Measurements from ENCODE around the gene ST3GAL3. TPM values are rescaled to one million over a fixed set of nuclear protein-coding genes. Genes with fewer than 3 reads are reported as not detected.

Gene ST3GAL3
- total RNA-seq, 2 experiments from 2014 or later = 10.6 to 12.1 TPM

- ChIA-PET POLR2A (no interaction called here), CTCF (no interaction called here)
These were observed 176.0 kb downstream of the ST3GAL3 start for GRCh38 chr1:43883321-43883720.

DNA sequence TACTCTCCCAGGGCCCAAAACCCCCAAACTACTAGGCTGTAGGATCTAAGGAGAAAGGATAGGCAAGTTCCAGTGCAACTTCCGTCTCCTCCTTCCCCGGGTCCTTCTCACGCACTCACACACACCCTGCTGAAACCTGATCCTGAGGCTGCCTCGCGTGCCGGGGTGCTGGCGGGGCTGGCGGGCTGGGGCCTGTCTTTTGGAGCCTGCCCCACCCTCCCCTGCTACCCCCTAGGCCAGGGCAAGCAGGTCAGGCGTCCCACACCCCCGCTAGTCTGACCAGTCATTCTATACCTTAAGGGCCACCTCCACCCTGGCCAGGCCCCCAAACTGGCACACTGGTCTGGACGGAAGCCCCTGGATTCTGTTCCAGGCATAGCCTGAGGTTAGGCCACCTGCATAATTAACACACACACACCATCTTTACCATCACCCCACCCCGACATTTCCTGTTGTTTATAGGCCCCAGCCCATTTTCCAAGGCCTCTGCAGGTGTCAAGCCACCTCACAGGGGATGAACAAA, 178.0 kb downstream of the ST3GAL3 start:
- POLR2A ChIA-PET = no interaction called here
- CTCF ChIA-PET = no interaction called here

GRCh38 chr1:43887748-43888147, 180.4 kb downstream of the ST3GAL3 start:
- POLR2A ChIA-PET = no interaction called here
- CTCF ChIA-PET = no interaction called here

- CTCF ChIA-PET = no interaction called here
- POLR2A ChIA-PET = no interaction called here
These were observed 183.5 kb downstream of the ST3GAL3 start for GRCh38 chr1:43890815-43891214.

DNA sequence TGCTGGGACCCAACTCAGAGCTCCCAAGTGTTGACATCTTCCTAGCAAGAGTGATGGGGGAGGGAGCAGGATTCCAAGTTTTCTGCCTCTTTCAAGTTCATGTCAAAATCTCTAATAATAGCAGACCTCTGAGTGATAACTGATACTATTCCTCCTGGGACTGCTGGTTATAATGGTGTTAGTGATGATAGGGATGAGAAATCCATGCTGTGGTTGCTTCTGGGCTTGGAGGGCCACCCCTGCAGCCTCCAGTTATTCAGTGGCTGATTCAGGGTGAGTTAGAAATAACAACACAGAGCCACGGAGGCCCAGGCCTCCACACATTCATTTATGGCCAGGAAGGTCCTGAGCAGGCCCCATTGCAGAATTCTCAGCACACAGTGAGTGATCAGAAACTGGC, 185.7 kb downstream of the ST3GAL3 start:
- CTCF ChIA-PET = no interaction called here
- POLR2A ChIA-PET = no interaction called here

DNA sequence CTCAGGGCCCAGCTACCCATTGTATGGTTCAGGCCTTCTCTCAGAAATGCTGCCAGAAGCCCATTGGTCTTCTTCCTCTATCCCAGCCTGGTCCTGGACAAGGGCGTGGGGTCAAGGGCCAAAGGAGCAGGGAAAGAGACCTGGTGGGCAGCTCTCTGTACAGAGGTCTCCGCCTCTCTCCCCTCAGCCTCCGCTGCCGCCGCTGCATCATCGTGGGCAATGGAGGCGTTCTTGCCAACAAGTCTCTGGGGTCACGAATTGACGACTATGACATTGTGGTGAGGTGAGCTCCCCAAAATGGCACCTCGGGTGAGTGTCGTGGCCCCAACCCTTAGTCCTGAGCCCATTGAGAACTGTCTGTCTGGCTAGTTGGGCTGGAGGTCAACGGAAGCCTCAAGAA, 191.6 kb downstream of the ST3GAL3 start:
- ChIA-PET CTCF (no interaction called here), POLR2A (no interaction called here)

- ChIA-PET POLR2A (no interaction called here), CTCF (no interaction called here)
These were observed 193.1 kb downstream of the ST3GAL3 start for GRCh38 chr1:43900386-43900785.

DNA sequence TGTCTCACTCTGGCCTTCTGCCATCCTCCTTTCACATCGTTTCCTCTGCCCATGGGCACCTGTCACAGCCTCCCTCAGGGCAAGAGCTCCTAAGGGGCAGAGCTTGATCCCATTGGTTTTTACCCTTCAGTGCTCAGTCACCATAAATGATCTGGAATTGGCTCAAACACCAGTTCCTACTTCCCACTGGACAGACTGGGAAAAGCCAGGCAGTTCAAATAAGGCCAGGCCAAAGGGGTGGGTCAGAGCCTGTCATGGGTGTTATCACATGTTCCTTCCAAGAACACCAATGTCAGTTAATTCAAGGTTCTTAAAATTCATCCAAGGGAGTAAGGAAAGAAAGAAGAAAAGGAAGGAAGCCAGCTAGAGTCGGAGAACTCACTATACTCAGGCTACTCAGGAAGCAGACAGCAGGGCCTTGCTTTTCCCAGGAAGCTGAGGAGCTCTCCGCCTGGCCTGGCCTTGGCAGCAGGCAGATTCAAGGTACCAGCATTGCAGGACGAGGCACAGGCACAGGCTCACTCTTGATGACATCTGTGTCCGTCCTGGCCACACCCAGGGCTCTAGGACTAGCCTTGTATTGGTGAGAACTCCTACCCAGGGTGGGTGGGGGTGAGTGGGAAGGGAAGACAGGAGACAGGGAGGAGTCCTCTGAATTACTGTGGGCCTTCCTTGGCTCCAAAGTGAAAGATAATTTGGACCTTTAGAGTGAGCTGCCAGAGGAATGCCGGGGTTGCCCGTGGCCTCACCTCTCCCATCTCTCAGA, 194.0 kb downstream of the ST3GAL3 start:
- CTCF ChIA-PET = no interaction called here

DNA sequence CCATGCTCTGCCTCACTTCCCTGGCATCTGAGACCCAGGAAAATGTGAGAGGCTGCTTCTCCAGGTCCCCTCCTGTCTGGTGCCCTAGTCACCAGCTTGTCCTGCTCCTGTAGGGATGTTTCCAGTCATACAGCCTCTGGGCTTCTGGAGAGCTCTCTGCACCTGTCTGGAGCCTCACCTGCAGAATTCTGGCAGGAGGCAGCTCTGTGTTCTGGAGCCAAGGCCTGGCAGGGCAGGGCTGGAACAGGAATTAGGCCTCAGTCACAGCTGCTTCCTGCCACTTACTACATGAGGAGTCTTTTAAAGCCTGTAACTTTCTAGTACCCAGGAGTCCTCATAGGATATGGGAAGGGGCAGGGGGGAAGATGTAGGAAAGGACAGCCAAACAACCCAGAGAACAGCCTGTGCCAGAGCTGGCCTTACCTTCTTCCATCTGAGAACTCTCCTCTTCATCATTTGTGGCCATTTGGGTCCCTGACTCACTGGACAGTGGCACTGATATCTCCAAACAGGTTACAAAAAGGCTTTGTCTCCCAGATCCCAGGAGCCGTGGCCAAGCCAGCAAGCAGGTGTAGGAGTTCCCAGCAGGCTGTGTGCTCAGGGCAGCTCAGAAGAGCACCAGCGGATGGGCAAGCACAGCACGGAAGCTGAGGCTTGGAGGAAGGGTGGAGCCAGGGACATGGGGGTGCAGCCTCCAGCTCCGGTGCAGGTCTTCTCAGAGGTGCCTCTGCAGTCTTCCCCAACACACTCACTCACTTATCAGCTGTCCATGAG, 194.9 kb downstream of the ST3GAL3 start:
- CTCF ChIA-PET = no interaction called here
- POLR2A ChIA-PET = no interaction called here

More for the DNA sequence above, 194.0 kb downstream of the ST3GAL3 start:
- POLR2A ChIA-PET = no interaction called here

GRCh38 chr1:43904660-43905551, 197.6 kb downstream of the ST3GAL3 start:
- POLR2A ChIA-PET = no interaction called here

DNA sequence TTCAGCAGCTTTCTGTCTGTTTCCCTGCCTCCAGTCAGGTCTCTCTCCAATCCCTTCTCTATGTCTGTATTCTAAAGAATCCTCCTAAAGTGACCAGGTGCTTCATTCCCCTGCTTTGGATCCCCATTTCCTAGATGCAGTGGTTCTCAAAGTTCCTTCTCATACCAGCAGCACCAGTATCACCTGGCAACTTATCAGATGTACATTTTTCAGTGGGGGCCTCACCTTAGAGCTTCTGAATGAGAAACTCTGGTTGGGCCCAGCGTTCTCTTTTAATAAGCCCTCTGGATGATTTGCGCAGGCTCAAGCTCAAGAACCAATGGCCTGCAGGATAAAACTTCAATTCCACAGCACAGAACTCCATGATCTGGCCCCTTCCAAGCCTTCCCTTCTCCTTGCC, 200.9 kb downstream of the ST3GAL3 start:
- ChIA-PET CTCF (no interaction called here), POLR2A (no interaction called here)

More at GRCh38 chr1:43904660-43905551, 197.6 kb downstream of the ST3GAL3 start:
- CTCF ChIA-PET = no interaction called here

- POLR2A ChIA-PET = no interaction called here
- CTCF ChIA-PET = no interaction called here
These were observed 201.5 kb downstream of the ST3GAL3 start for GRCh38 chr1:43908858-43909257.

- POLR2A ChIA-PET = no interaction called here
- CTCF ChIA-PET = no interaction called here
These were observed 203.0 kb downstream of the ST3GAL3 start for GRCh38 chr1:43910343-43910742.

GRCh38 chr1:43912607-43913006, 205.3 kb downstream of the ST3GAL3 start:
- CTCF ChIA-PET = interaction anchor here (1.3 kb wide), 1 partner anchor 22 kb away, joined by 5 read pairs; no protein-coding TSS in a partner anchor
- POLR2A ChIA-PET = interaction anchor here (0.5 kb wide), 1 partner anchor 129 kb away, joined by 4 read pairs; no protein-coding TSS in a partner anchor

- CTCF ChIA-PET = interaction anchor here (1.3 kb wide), 1 partner anchor 22 kb away, joined by 5 read pairs; no protein-coding TSS in a partner anchor
- POLR2A ChIA-PET = no interaction called here
These were observed 205.7 kb downstream of the ST3GAL3 start for GRCh38 chr1:43913051-43913501.

- ChIA-PET CTCF (interaction anchor here (1.3 kb wide), 1 partner anchor 21 kb away, joined by 5 read pairs; no protein-coding TSS in a partner anchor), POLR2A (no interaction called here)
These were observed 206.5 kb downstream of the ST3GAL3 start for GRCh38 chr1:43913666-43914360.

DNA sequence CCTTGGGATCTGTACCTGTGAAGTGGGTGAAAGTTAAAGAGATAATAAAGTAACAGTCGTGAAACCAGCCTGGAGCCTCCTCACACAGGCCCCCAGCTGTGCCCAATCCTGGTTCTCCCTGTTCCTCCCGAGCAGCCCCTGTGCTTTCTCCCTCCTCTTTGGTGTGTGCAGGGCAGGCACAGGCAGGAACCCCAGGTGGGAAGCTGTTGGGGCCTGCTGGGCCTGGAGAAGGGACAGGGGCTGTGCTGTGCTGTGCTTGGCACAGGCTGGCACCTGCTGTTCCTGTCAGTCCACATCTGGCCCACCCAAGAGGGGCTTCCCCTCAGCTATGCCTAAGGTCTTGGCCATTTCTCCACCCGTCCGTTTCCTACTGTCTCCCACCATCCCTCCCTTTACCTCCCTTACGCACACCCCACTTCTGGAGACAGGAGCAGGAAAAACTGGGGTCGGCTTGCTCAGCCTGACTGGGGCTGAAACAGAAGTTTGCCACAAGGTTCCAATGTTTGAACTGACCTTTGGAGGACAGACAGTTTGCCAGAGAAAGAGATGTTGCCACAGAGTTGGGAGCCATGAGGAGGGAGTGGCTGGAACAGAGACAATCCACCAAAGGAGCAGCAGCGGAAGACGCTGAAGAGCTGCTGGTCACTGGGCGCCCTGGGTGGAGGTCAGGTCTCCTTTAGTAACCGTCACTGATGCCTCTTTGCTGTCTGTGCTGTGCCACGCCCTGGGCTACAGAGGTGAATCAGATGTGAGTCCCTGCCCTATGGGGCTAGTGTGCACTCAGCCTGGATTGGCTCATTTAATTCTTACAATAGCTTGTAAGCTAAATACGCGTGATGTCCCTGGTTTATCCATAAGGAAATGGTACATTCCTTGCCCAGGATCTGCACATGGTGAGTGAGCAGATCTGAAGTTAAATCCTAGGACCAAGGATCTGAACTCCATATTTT, 207.5 kb downstream of the ST3GAL3 start:
- CTCF ChIA-PET = no interaction called here
- POLR2A ChIA-PET = no interaction called here

GRCh38 chr1:43919906-43920305, 212.6 kb downstream of the ST3GAL3 start:
- ChIA-PET POLR2A (no interaction called here), CTCF (interaction anchor here (2.1 kb wide), 1 partner anchor 15 kb away, joined by 6 read pairs; no protein-coding TSS in a partner anchor)
